ENCODE data around the gene WDR90.

Gene WDR90

GRCh38 chr16:661184-661821 lies 12.1 kb downstream of the WDR90 start:
- no peak for DNase-seq

GRCh38 chr16:662095-662494 lies 12.9 kb downstream of the WDR90 start:
- DNase-seq = no peak

- no peak for DNase-seq
These were observed 13.4 kb downstream of the WDR90 start for GRCh38 chr16:662597-662996.

- no peak for DNase-seq
These were observed 17.4 kb downstream of the WDR90 start for GRCh38 chr16:666572-666971.

- DNase-seq = no peak
These were observed 18.1 kb downstream of the WDR90 start for GRCh38 chr16:667113-667779.

- DNase-seq = peak; percentile 95
These were observed 18.8 kb downstream of the WDR90 start, which contains the start of gene RHOT2 for GRCh38 chr16:667780-668518. RHOT2 (plus strand) TSS chr16:668132; CDS start chr16:668200, 68 bp downstream.

GRCh38 chr16:668519-669171 lies 19.5 kb downstream of the WDR90 start:
- DNase-seq = no peak

GRCh38 chr16:669666-670065 lies 20.5 kb downstream of the WDR90 start:
- no peak for DNase-seq

- DNase-seq = no peak
These were observed 21.6 kb downstream of the WDR90 start for GRCh38 chr16:670485-671352.

GRCh38 chr16:671353-672131 lies 22.4 kb downstream of the WDR90 start:
- DNase-seq = no peak

- no peak for DNase-seq
These were observed 23.2 kb downstream of the WDR90 start for GRCh38 chr16:672371-672770.

- DNase-seq = no peak
These were observed 23.7 kb downstream of the WDR90 start for GRCh38 chr16:672851-673250.

GRCh38 chr16:673399-673991 lies 24.3 kb downstream of the WDR90 start:
- no peak for DNase-seq

- DNase-seq = no peak
These were observed 25.2 kb downstream of the WDR90 start for GRCh38 chr16:674214-674881.

- no peak for DNase-seq
These were observed 26.1 kb downstream of the WDR90 start, which contains the start of gene RHBDL1 for GRCh38 chr16:674968-675883. RHBDL1 (plus strand) TSS chr16:675671; CDS start chr16:675791, 120 bp downstream.

- DNase-seq = no peak
These were observed 26.9 kb downstream of the WDR90 start for GRCh38 chr16:675884-676564.

- no peak for DNase-seq
These were observed 27.4 kb downstream of the WDR90 start for GRCh38 chr16:676565-676902.

- DNase-seq = no peak
These were observed 27.7 kb downstream of the WDR90 start for GRCh38 chr16:676913-677312.
